ENCODE data around the gene RNH1.

DNA sequence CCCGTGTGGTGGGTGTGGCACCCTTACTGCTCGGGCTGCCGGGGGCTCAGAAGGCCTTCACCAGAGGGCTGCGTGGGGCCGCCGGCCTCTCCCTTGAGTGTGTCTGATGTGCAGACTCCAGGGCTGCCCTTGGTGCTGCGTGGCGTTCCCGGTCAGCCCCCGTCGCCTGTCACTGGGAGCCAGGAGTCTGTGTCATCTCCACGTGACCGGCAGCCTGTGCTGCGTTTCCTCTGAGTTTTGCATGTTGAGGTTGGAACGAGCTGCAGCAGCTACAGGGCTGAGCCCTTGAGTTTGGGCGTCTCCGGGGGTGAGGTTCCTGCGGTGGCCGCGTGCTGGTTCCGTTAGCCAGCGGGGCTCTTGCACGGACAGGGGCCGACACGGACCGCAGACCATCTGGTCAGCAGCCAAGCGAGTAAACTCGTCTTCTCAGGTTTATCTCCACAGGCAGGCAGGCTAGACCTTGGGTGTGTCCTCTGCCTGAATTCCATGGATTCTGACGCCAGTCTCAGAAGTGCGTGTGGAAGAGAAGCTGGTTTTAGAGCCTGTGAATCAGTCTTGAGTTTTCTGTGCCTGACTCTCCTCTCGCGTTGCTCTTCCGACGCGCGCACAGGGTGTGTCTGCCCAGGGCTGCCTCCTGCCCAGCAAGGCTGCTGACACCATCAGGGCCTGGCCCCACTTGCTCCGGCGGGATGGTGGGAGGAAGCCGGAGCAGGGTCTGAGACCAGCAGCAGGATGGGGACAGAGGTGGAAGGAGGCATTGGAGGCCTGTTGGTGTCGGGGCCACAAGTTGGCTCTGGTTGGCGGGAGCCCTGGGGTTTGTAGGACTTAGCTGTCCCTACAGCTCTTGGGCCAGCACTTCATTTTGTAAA, 46.5 kb downstream of the RNH1 start:
- TF ChIP-seq, protein P1, sequence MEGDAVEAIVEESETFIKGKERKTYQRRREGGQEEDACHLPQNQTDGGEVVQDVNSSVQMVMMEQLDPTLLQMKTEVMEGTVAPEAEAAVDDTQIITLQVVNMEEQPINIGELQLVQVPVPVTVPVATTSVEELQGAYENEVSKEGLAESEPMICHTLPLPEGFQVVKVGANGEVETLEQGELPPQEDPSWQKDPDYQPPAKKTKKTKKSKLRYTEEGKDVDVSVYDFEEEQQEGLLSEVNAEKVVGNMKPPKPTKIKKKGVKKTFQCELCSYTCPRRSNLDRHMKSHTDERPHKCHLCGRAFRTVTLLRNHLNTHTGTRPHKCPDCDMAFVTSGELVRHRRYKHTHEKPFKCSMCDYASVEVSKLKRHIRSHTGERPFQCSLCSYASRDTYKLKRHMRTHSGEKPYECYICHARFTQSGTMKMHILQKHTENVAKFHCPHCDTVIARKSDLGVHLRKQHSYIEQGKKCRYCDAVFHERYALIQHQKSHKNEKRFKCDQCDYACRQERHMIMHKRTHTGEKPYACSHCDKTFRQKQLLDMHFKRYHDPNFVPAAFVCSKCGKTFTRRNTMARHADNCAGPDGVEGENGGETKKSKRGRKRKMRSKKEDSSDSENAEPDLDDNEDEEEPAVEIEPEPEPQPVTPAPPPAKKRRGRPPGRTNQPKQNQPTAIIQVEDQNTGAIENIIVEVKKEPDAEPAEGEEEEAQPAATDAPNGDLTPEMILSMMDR (conservative IDR thresholded peaks at IDR 0.05; ENCODE audit: low read length): no peak
- no peak for TF ChIP-seq EZH2phosphoT487 (IDR thresholded peaks at IDR 0.05; ENCODE audit: borderline replicate concordance)
